Tibial nerve (tissue), 4 donors: ENCODE results near the gene RRN3. TPM values are rescaled to one million over a fixed set of nuclear protein-coding genes. Genes with fewer than 3 reads are reported as not detected.
A peak's percentile ranks its signal among the peaks of the same experiment; 100 is the strongest.
"Not testable (repeated sequence)": the region's sequence is repeated elsewhere in the genome, so short reads cannot be mapped to it uniquely, and the experiment has no call there.

ENCODE experiments used
- DNase-seq, 2 donors: peaks; one replicate each; pipeline ENCODE4 v3.0.0-alpha.2; 2019; ENCODE audit warnings: low spot score in 2 of 2
- H3K27ac ChIP-seq, 4 donors: fragments of 200-600 bp; sonication (generic) in 3 of 4; one replicate each; pipeline ENCODE4 v1.5.1; 2017 to 2019; ENCODE audit warnings: mild to moderate bottlenecking in 1 of 4
- H3K27me3 ChIP-seq, 2 donors: fragments of 200-600 bp; sonication (generic) in 1 of 2; one replicate each; pipeline versions ENCODE4 v1.5.1 to v1.6.0; 2017 to 2019
- H3K36me3 ChIP-seq, 3 donors: fragments of 200-600 bp; sonication (generic); one replicate each; pipeline ENCODE4 v1.5.1; 2018 to 2019
- H3K4me1 ChIP-seq, 4 donors: fragments of 200-600 bp; sonication (generic) in 3 of 4; one replicate each; pipeline ENCODE4 v1.5.1; 2017 to 2019
- H3K4me3 ChIP-seq, 4 donors: fragments of 200-600 bp; sonication (generic) in 3 of 4; one replicate each; pipeline ENCODE4 v1.5.1; 2017 to 2019; ENCODE audit warnings: mild to moderate bottlenecking in 1 of 4, moderate library complexity in 1 of 4
- H3K9me3 ChIP-seq, 4 donors: fragments of 200-600 bp; sonication (generic) in 3 of 4; one replicate each; pipeline ENCODE4 v1.5.1; 2017 to 2019
- CTCF ChIP-seq, 5 experiments: fragments of 200-600 bp in 3 of 5; fragments of 450-650 bp in 2 of 5; sonication (generic) in 3 of 5; IDR thresholded peaks; one replicate each; pipeline ENCODE4 v1.5.1; 2016 to 2019; ENCODE audit warnings: antibody characterized with exemption in 5 of 5, mild to moderate bottlenecking in 3 of 5, moderate library complexity in 2 of 5
- EP300 ChIP-seq, 2 donors: sonication (generic); formaldehyde crosslinking; IDR thresholded peaks; one replicate each; pipeline ENCODE4 v1.6.1; 2017; ENCODE audit warnings: antibody characterized with exemption in 2 of 2, mild to moderate bottlenecking in 1 of 2
- POLR2A ChIP-seq, 2 donors: fragments of 450-650 bp; IDR thresholded peaks; one replicate each; pipeline ENCODE4 v1.6.1; 2017; ENCODE audit warnings: antibody characterized with exemption in 2 of 2, mild to moderate bottlenecking in 2 of 2, moderate library complexity in 2 of 2
- WGBS, 2 donors: methylation state at CpG; one replicate each; pipeline ENCODE4 v1.1.5; 2018; 5-methylcytosine and 5-hydroxymethylcytosine counted together
- total RNA-seq, 4 donors: library from RNA; depleted of rRNA; stranded (reverse); fragments of >200 nt; gene quantifications; one replicate each; pipeline ENCODE4 v1.1.0, GENCODE V29; 2016

RRN3 gene
- total RNA-seq, result 10 to 100 TPM; 25.5 to 39.6 (median 36.0) TPM

GRCh38 chr16:15093955-15094827, at the start of gene RRN3:
RRN3 (minus strand) TSS chr16:15094272; CDS start chr16:15094233, 39 bp downstream.
- Histone ChIP-seq H3K27ac (peak within 1 kb of the TSS; percentile 62 to 90 (median 88)), H3K4me1 (peaks cover 0 to 22% (median 9%) of the 10 kb centered on the region in 4 donors), H3K4me3 (peak within 1 kb of the TSS; percentile 29 to 72 (median 66)), H3K36me3 (peaks cover 0 to 25% (median 0%) of the 10 kb centered on the region in 3 donors)
- TF ChIP-seq CTCF (IDR thresholded peaks at IDR 0.05) (peak in 1 of 5 experiments; percentile 17), POLR2A (IDR thresholded peaks at IDR 0.05) (peak; percentile 63 to 76), EP300 (IDR thresholded peaks at IDR 0.05) (peak in 1 of 2 donors; percentile 90)
- H3K27me3 ChIP-seq, H3K9me3 ChIP-seq: not testable (repeated sequence)
- WGBS, 2 donors, result 3 to 4% methylated on average over 45 to 52 of the region's 56 CpGs
- peak; percentile 80 to 87 for DNase-seq

GRCh38 chr16:15143601-15144091, 49.6 kb upstream of the RRN3 start:
- H3K36me3 ChIP-seq, H3K27me3 ChIP-seq, H3K9me3 ChIP-seq, DNase-seq: not testable (repeated sequence)
- Histone ChIP-seq H3K4me3 (peak overlapping the region; percentile 5 to 31 (median 16)), H3K4me1 (peaks cover 0 to 78% (median 36%) of the 10 kb centered on the region in 4 donors), H3K27ac (peak overlapping the region; percentile 48 to 81 (median 74))
- 0 to 22% methylated on average over 1 to 6 of the region's 26 CpGs for WGBS, 2 donors

GRCh38 chr16:15142891-15143600, 49.0 kb upstream of the RRN3 start:
- peaks cover 0 to 78% (median 36%) of the 10 kb centered on the region in 4 donors for H3K4me1 ChIP-seq
- H3K27me3 ChIP-seq, H3K36me3 ChIP-seq, H3K9me3 ChIP-seq, H3K4me3 ChIP-seq, DNase-seq: not testable (repeated sequence)
- peak overlapping the region in 3 of 4 donors; percentile 48 to 81 (median 78) for H3K27ac ChIP-seq
- WGBS, 2 donors, result 35% methylated on average over 4 of the region's 26 CpGs; no CpG with 5 or more reads in 1 of the 2 donors

- not testable (repeated sequence) for H3K9me3 ChIP-seq, DNase-seq, H3K36me3 ChIP-seq, H3K4me3 ChIP-seq, H3K27me3 ChIP-seq
- 69 to 73% methylated on average over 8 to 9 of the region's 27 CpGs for WGBS, 2 donors
- peaks cover 0 to 71% (median 34%) of the 10 kb centered on the region in 4 donors for H3K4me1 ChIP-seq
- peak overlapping the region in 2 of 4 donors; percentile 50 to 78 for H3K27ac ChIP-seq
These were observed 48.2 kb upstream of the RRN3 start for GRCh38 chr16:15142107-15142890.

GRCh38 chr16:15141586-15141985, 47.5 kb upstream of the RRN3 start:
- Histone ChIP-seq H3K4me3 (no peak overlapping the region), H3K36me3 (no peaks in the 10 kb centered on the region), H3K9me3 (no peaks in the 10 kb centered on the region), H3K4me1 (peaks cover 0 to 65% (median 33%) of the 10 kb centered on the region in 4 donors), H3K27ac (peak overlapping the region in 1 of 4 donors; percentile 50), H3K27me3 (no peaks in the 10 kb centered on the region)
- WGBS, 2 donors, result 85 to 100% methylated on average over 4 to 7 of the region's 15 CpGs
- no peak for DNase-seq
- TF ChIP-seq CTCF (IDR thresholded peaks at IDR 0.05) (no peak), EP300 (IDR thresholded peaks at IDR 0.05) (no peak), POLR2A (IDR thresholded peaks at IDR 0.05) (no peak)

GRCh38 chr16:15140444-15141365, 46.6 kb upstream of the RRN3 start:
- H3K4me3 ChIP-seq, DNase-seq, H3K9me3 ChIP-seq, H3K27me3 ChIP-seq, H3K36me3 ChIP-seq: not testable (repeated sequence)
- peak overlapping the region in 2 of 4 donors; percentile 10 to 24 for H3K27ac ChIP-seq
- H3K4me1 ChIP-seq, result peaks cover 0 to 57% (median 29%) of the 10 kb centered on the region in 4 donors
- 57 to 65% methylated on average over 29 to 30 of the region's 30 CpGs for WGBS, 2 donors

GRCh38 chr16:15137514-15137913, 43.4 kb upstream of the RRN3 start:
- no CpG with 5 or more reads among the region's 15 CpGs for WGBS, 2 donors
- not testable (repeated sequence) for DNase-seq, H3K27ac ChIP-seq, H3K4me3 ChIP-seq, H3K27me3 ChIP-seq, H3K9me3 ChIP-seq
- H3K4me1 ChIP-seq, result peaks cover 0 to 25% (median 9%) of the 10 kb centered on the region in 4 donors
- peaks cover 0 to 14% (median 0%) of the 10 kb centered on the region in 3 donors for H3K36me3 ChIP-seq

GRCh38 chr16:15135483-15136360, 41.6 kb upstream of the RRN3 start:
- not testable (repeated sequence) for H3K27ac ChIP-seq, H3K4me1 ChIP-seq, DNase-seq, H3K4me3 ChIP-seq, H3K9me3 ChIP-seq, H3K27me3 ChIP-seq
- H3K36me3 ChIP-seq, result peaks cover 0 to 25% (median 0%) of the 10 kb centered on the region in 3 donors
- 71 to 78% methylated on average over 13 to 33 of the region's 50 CpGs for WGBS, 2 donors
